A549 treated with GW870086 at 1 μM for 4 hours (cell line): ENCODE measurements around the gene PRR20A. TPM values are rescaled to one million over a fixed set of nuclear protein-coding genes. Genes with fewer than 3 reads are reported as not detected.

Source experiments
- total RNA-seq: library from RNA; stranded (reverse); fragments of 200-300 nt; extraction: Qiagen RNA extraction; gene quantifications from 5 replicates; pipeline ENCODE4 v1.2.3, GENCODE V29; 2022; ENCODE audit warnings: low read depth

The PRR20A gene
- not detected in 5 replicates for total RNA-seq

DNA sequence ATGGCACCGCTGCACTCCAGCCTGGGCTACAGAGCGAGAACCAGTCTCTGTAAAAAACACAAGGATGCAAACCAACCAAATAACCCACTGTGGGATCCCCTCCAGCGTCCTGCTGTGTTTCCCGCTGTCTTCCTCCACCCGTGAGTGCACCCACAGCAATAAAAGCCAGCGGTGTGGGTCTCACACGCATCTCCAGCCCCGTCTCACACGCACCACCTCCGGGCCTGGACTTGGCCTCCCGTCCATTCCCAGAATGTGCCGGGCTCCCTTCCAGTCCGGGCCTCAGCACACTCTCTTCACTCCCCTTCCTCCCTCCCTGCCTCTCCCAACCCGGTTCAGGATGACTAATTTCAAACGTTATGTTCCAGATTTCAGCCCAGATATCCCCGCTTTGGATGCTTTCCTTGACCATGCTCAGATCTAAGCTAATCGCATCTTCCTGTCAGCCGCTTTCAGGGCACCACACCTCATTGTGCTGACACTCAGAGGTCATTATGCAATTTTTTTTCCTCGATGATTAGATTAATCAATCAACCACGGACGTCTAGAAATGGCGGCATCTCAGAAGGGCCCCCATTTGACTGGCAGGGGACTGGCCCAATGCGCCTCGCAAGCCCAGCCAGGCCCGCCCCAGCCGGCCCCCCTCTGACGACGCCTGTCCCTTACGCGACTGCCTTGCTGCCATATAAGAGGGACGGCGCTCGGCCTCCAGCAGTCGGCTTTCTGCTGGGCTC is at the start of gene PRR20A:
PRR20A (plus strand) TSS at position 684 of the 734 bp plus-strand sequence. CDS start 387 bp downstream, outside the sequence.

GRCh38 chr13:57147188-57147587 is 6.5 kb downstream of the PRR20A start, which contains the start of gene PRR20B:
TSS of gene PRR20B (plus strand) at chr13:57147488. CDS start at chr13:57147875, 387 bp downstream.

DNA sequence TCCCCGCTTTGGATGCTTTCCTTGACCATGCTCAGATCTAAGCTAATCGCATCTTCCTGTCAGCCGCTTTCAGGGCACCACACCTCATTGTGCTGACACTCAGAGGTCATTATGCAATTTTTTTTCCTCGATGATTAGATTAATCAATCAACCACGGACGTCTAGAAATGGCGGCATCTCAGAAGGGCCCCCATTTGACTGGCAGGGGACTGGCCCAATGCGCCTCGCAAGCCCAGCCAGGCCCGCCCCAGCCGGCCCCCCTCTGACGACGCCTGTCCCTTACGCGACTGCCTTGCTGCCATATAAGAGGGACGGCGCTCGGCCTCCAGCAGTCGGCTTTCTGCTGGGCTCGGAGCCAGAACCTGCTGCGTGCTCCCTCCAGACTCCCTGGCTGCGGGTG is 13.0 kb downstream of the PRR20A start, which contains the start of gene PRR20C:
PRR20C (plus strand) TSS at position 301 of the 400 bp plus-strand sequence. CDS start 387 bp downstream, outside the sequence.

GRCh38 chr13:57160332-57160731 is 19.6 kb downstream of the PRR20A start, which contains the start of gene PRR20D:
TSS of gene PRR20D (plus strand) at chr13:57160632. CDS start at chr13:57161019, 387 bp downstream.

DNA sequence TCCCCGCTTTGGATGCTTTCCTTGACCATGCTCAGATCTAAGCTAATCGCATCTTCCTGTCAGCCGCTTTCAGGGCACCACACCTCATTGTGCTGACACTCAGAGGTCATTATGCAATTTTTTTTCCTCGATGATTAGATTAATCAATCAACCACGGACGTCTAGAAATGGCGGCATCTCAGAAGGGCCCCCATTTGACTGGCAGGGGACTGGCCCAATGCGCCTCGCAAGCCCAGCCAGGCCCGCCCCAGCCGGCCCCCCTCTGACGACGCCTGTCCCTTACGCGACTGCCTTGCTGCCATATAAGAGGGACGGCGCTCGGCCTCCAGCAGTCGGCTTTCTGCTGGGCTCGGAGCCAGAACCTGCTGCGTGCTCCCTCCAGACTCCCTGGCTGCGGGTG is 26.2 kb downstream of the PRR20A start, which contains the start of gene PRR20E:
PRR20E (plus strand) TSS at position 301 of the 400 bp plus-strand sequence. CDS start 387 bp downstream, outside the sequence.

Other genes with a start within 250 kb of the PRR20A start
- not detected in 5 replicates for gene PRR20B, start 6.6 kb downstream of the PRR20A start, total RNA-seq
- gene PRR20C, start 13.1 kb downstream of the PRR20A start, total RNA-seq, result not detected in 5 replicates
- gene PRR20D, start 19.7 kb downstream of the PRR20A start, total RNA-seq, result not detected in 5 replicates
- gene PRR20E, start 26.3 kb downstream of the PRR20A start, total RNA-seq, result not detected in 5 replicates